ENCODE measurements around the gene MYDGF.
A peak's percentile ranks its signal among the peaks of the same experiment; 100 is the strongest.

Gene MYDGF

GRCh38 chr19:4701557-4701956 is 31.4 kb upstream of the MYDGF start:
- in situ Hi-C loops (cut with HindIII; ENCODE audit: low sequenced_read_pairs), result no loop called here
- TF ChIP-seq CTCF (IDR thresholded peaks at IDR 0.05; ENCODE audit: low read depth, low read length, missing control alignments), result no peak
- no peak overlapping the region for H3K4me3 ChIP-seq (ENCODE audit: low read depth, low read length)
- DNase-seq (ENCODE audit: low read depth), result no peak

DNA sequence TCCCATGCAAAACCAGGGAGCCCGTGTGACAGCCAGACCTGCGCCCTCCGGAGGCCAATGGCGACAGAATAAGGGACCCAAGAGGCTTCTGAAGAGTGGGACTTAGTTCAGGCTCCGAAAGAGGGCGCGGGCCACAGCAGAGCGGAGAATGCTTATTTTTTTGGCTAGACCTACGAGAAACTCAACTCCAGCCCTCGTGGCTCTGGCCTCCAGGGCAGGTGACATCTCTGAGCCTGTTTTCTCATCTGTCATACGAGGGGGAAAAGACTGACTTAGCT is 30.5 kb upstream of the MYDGF start:
- no peak for TF ChIP-seq CTCF (IDR thresholded peaks at IDR 0.05; ENCODE audit: low read depth, low read length, missing control alignments)
- no peak for DNase-seq (ENCODE audit: low read depth)
- in situ Hi-C loops (cut with HindIII; ENCODE audit: low sequenced_read_pairs), result no loop called here
- H3K4me3 ChIP-seq (ENCODE audit: low read depth, low read length), result no peak overlapping the region

- no peak overlapping the region for H3K4me3 ChIP-seq (ENCODE audit: low read depth, low read length)
- TF ChIP-seq CTCF (IDR thresholded peaks at IDR 0.05; ENCODE audit: low read depth, low read length, missing control alignments), result no peak
- in situ Hi-C loops (cut with HindIII; ENCODE audit: low sequenced_read_pairs), result no loop called here
- no peak for DNase-seq (ENCODE audit: low read depth)
Measured at GRCh38 chr19:4699826-4700692, 29.9 kb upstream of the MYDGF start.

- in situ Hi-C loops (cut with HindIII; ENCODE audit: low sequenced_read_pairs), result no loop called here
- no peak for TF ChIP-seq CTCF (IDR thresholded peaks at IDR 0.05; ENCODE audit: low read depth, low read length, missing control alignments)
- H3K4me3 ChIP-seq (ENCODE audit: low read depth, low read length), result no peak overlapping the region
- DNase-seq (ENCODE audit: low read depth), result no peak
Measured at GRCh38 chr19:4697304-4697703, 27.2 kb upstream of the MYDGF start.

GRCh38 chr19:4695224-4695731 is 25.1 kb upstream of the MYDGF start:
- H3K4me3 ChIP-seq (ENCODE audit: low read depth, low read length), result no peak overlapping the region
- TF ChIP-seq CTCF (IDR thresholded peaks at IDR 0.05; ENCODE audit: low read depth, low read length, missing control alignments), result no peak
- in situ Hi-C loops (cut with HindIII; ENCODE audit: low sequenced_read_pairs), result no loop called here
- no peak for DNase-seq (ENCODE audit: low read depth)

- in situ Hi-C loops (cut with HindIII; ENCODE audit: low sequenced_read_pairs), result no loop called here
- DNase-seq (ENCODE audit: low read depth), result peak; percentile 94
- H3K4me3 ChIP-seq (ENCODE audit: low read depth, low read length), result peak overlapping the region; percentile 10
- no peak for TF ChIP-seq CTCF (IDR thresholded peaks at IDR 0.05; ENCODE audit: low read depth, low read length, missing control alignments)
Measured at GRCh38 chr19:4694211-4694987, 24.3 kb upstream of the MYDGF start.

Measured in astrocyte of the cerebellum (primary cell).